RWPE2 (cell line): ENCODE data around the gene COL4A6.

Experiments used
- ATAC-seq: fragments of 200-7000 bp; cut with Tn5 transposase; 3 replicates; pipeline ENCODE4 v1.9.1; 2021; ENCODE audit warnings: low read depth
- DNase-seq: peaks from one replicate; pipeline ENCODE4 v3.0.0-alpha.2; 2020; ENCODE audit warnings: low spot score
- H3K27ac ChIP-seq: fragments of 450-650 bp; 2 replicates; pipeline ENCODE4 v1.5.1; 2017; ENCODE audit warnings: mild to moderate bottlenecking; ENCODE audit not compliant: poor library complexity, severe bottlenecking
- H3K27me3 ChIP-seq: fragments of 250-450 bp; sonication (Bioruptor Pico); 2 replicates; pipeline ENCODE4 v1.5.1; 2021; ENCODE audit warnings: mild to moderate bottlenecking, moderate library complexity; ENCODE audit not compliant: insufficient read depth, poor library complexity, severe bottlenecking
- H3K36me3 ChIP-seq: fragments of 250-450 bp; sonication (Bioruptor Pico); 2 replicates; pipeline ENCODE4 v1.5.1; 2020; ENCODE audit warnings: low read depth, mild to moderate bottlenecking, moderate library complexity
- H3K4me1 ChIP-seq: fragments of 250-450 bp; sonication (Bioruptor Pico); 2 replicates; pipeline ENCODE4 v1.5.1; 2021; ENCODE audit warnings: mild to moderate bottlenecking, moderate library complexity; ENCODE audit not compliant: insufficient read depth, poor library complexity, severe bottlenecking
- H3K4me3 ChIP-seq: fragments of 250-450 bp; sonication (Bioruptor Pico); 2 replicates; pipeline ENCODE4 v1.5.1; 2021; ENCODE audit warnings: mild to moderate bottlenecking, moderate library complexity; ENCODE audit not compliant: severe bottlenecking
- H3K9me3 ChIP-seq: fragments of 250-450 bp; sonication (Bioruptor Pico); 2 replicates; pipeline ENCODE4 v1.5.1; 2021; ENCODE audit warnings: mild to moderate bottlenecking, moderate library complexity; ENCODE audit not compliant: severe bottlenecking
- TF ChIP-seq, protein P1 (sequence below): fragments of 450-650 bp; IDR thresholded peaks from one replicate; pipeline ENCODE4 v1.5.1; 2017; ENCODE audit warnings: mild to moderate bottlenecking, moderate library complexity; ENCODE audit not compliant: poor library complexity, severe bottlenecking

COL4A6 gene

DNA sequence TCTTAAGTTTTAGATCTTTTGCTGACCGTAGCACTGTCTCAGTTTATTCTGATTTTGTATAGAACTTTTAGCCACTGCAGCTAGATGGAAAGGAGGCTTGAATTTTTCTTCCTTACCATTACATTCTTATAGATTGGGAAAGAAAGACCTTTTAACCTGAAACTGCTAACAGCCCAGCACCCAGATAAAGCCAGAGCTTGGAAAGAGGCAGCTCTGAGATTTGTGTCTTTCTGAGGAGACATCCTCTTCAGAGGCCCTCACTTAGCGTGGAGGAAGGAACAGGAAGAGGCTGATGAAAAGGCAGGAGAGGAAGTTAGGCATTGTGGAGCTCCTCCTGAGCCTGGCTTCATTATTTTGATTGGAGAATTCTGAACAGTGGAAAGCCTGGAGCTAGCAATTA is 311.6 kb downstream of the COL4A6 start:
- no peak for DNase-seq
- no peak for ATAC-seq
- Histone ChIP-seq H3K36me3 (no peaks in the 10 kb centered on the region), H3K4me1 (peaks cover 15% of the 10 kb centered on the region), H3K27ac (no peak overlapping the region), H3K9me3 (no peaks in the 10 kb centered on the region), H3K4me3 (no peak overlapping the region), H3K27me3 (no peaks in the 10 kb centered on the region)
- TF ChIP-seq, protein P1, sequence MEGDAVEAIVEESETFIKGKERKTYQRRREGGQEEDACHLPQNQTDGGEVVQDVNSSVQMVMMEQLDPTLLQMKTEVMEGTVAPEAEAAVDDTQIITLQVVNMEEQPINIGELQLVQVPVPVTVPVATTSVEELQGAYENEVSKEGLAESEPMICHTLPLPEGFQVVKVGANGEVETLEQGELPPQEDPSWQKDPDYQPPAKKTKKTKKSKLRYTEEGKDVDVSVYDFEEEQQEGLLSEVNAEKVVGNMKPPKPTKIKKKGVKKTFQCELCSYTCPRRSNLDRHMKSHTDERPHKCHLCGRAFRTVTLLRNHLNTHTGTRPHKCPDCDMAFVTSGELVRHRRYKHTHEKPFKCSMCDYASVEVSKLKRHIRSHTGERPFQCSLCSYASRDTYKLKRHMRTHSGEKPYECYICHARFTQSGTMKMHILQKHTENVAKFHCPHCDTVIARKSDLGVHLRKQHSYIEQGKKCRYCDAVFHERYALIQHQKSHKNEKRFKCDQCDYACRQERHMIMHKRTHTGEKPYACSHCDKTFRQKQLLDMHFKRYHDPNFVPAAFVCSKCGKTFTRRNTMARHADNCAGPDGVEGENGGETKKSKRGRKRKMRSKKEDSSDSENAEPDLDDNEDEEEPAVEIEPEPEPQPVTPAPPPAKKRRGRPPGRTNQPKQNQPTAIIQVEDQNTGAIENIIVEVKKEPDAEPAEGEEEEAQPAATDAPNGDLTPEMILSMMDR: no peak

DNA sequence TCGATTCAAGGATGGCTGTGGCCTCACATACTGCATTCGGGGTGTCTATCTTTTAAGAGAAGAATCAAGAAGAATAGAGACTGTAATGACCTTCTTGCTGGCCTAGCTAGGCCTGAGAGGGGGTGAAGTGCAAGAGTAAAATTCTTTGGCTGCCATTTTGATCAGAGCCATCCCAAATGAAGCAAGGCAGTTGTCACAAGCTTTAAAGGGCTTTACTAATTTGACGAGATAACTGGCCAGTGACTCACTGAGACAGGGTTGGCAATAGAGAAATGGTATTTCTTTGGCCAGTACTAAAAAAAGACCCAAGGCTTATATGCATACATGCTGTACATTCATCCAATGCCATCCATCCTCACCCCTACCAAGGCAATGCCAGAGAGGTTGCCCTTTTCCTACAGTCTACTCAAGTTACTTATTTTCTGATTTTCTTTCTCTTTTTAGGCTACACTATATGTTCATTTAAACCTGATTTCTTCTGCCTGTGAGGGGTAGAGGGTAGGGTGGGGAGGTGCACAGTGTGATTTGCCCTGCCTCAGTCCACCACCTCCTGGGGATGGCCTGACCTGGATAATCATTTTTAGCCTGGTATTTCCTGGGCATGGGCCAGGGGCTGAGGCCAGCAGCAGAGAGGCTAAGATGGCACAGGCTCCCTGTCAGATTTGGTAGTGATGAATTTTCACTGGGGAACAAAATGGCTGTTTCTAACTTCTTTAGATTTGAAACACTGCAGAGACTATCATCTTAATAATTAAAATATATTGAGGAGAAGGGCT is 314.4 kb downstream of the COL4A6 start:
- peaks cover 15% of the 10 kb centered on the region for H3K4me1 ChIP-seq
- no peaks in the 10 kb centered on the region for H3K9me3 ChIP-seq
- ATAC-seq (no peak), DNase-seq (no peak)
- H3K36me3 ChIP-seq: no peaks in the 10 kb centered on the region
- H3K4me3 ChIP-seq: no peak overlapping the region
- TF ChIP-seq, protein P1: no peak
- H3K27ac ChIP-seq: peak overlapping the region; percentile 37
- H3K27me3 ChIP-seq: no peaks in the 10 kb centered on the region

DNA sequence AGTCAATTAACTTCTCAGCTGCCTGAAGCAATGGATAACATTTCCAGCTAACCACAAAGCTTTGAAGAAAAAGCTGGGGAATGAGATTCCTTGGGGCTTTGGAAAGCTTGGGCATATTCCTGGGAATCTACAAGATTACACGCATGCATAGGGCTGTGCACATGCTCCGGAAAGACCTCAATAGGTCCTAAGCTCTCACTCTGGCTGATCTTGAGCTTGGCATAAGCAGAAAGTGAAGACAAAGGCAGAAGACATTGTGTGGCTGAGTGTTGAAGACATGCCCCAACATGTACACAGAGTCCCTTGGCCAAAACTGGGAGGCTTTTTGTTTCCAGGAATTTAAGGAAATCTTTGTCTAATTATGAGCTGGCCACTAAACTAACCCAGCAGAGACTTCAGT is 315.5 kb downstream of the COL4A6 start:
- Histone ChIP-seq H3K36me3 (no peaks in the 10 kb centered on the region), H3K27ac (peak overlapping the region; percentile 37), H3K9me3 (no peaks in the 10 kb centered on the region), H3K4me3 (no peak overlapping the region), H3K27me3 (no peaks in the 10 kb centered on the region), H3K4me1 (peaks cover 15% of the 10 kb centered on the region)
- ATAC-seq: peak; percentile 67
- TF ChIP-seq, protein P1: no peak
- DNase-seq: no peak

DNA sequence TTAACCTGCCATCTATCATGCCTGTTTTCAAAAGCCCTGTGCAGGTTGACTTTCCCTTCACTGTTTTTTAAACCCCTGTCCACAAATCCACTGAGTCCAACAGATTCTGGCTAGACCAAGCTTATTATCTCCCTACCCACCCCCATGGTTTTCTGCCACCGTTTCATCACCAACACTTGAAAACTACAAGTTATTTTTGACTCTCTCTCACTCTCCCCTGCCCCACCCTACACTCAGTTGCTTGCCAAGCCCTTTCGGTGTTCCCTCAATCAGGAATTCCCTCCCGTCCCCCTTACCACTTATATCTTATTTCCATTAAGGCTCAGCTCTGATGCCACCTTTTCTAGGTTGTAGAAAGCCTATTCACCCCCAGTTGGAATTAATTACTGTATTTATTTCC is 316.9 kb downstream of the COL4A6 start:
- H3K4me1 ChIP-seq: peaks cover 15% of the 10 kb centered on the region
- ATAC-seq: no peak
- H3K4me3 ChIP-seq: no peak overlapping the region
- no peak overlapping the region for H3K27ac ChIP-seq
- TF ChIP-seq, protein P1: no peak
- H3K27me3 ChIP-seq: no peaks in the 10 kb centered on the region
- no peak for DNase-seq
- no peaks in the 10 kb centered on the region for H3K36me3 ChIP-seq
- no peaks in the 10 kb centered on the region for H3K9me3 ChIP-seq

DNA sequence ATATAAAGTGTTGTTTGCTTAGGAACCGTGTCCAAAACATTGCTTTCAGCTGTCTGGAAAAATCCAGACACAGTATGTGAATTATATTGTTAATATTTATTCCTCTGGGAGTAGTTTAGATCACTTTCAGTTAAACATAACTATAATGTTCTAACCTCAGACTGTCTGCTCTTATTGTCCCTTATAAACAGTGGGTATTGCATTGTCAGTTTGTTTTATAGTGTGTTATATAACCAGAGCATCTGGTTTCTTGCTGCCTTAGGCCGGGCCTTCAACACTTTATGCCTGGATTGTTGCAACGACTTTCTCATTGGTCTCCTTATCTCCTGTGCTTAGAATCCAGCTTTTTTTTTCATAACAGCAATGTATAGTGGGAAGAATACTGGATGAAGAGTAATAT is 320.2 kb downstream of the COL4A6 start:
- Histone ChIP-seq H3K36me3 (no peaks in the 10 kb centered on the region), H3K4me1 (peaks cover 9% of the 10 kb centered on the region), H3K4me3 (no peak overlapping the region), H3K27me3 (no peaks in the 10 kb centered on the region), H3K9me3 (no peaks in the 10 kb centered on the region), H3K27ac (no peak overlapping the region)
- DNase-seq (no peak), ATAC-seq (no peak)
- TF ChIP-seq, protein P1: no peak
